ENCODE data around the gene DLG2.
A peak's percentile ranks its signal among the peaks of the same experiment; 100 is the strongest.

The DLG2 gene

GRCh38 chr11:84607975-84608836 lies 1018.9 kb downstream of the DLG2 start:
- no peak for DNase-seq

GRCh38 chr11:84594602-84595001 lies 1032.5 kb downstream of the DLG2 start:
- DNase-seq = no peak

- no peak for DNase-seq
These were observed 1037.0 kb downstream of the DLG2 start for GRCh38 chr11:84590106-84590505.

GRCh38 chr11:84588131-84588829 lies 1038.9 kb downstream of the DLG2 start:
- DNase-seq = no peak

- DNase-seq = no peak
These were observed 1044.0 kb downstream of the DLG2 start for GRCh38 chr11:84583106-84583505.

GRCh38 chr11:84581083-84581482 lies 1046.1 kb downstream of the DLG2 start:
- DNase-seq = no peak

GRCh38 chr11:84580428-84580827 lies 1046.7 kb downstream of the DLG2 start:
- DNase-seq = no peak

- DNase-seq = no peak
These were observed 1053.3 kb downstream of the DLG2 start for GRCh38 chr11:84573868-84574267.

GRCh38 chr11:84566671-84567070 lies 1060.5 kb downstream of the DLG2 start:
- DNase-seq = no peak

- DNase-seq = no peak
These were observed 1062.3 kb downstream of the DLG2 start for GRCh38 chr11:84564867-84565184.

- peak; percentile 16 for DNase-seq
These were observed 1062.8 kb downstream of the DLG2 start for GRCh38 chr11:84564180-84564866.

- DNase-seq = no peak
These were observed 1063.8 kb downstream of the DLG2 start for GRCh38 chr11:84563356-84563755.

GRCh38 chr11:84560206-84560605 lies 1066.9 kb downstream of the DLG2 start:
- no peak for DNase-seq

- peak; percentile 9 for DNase-seq
These were observed 1068.8 kb downstream of the DLG2 start for GRCh38 chr11:84558085-84558905.

- DNase-seq = no peak
These were observed 1074.4 kb downstream of the DLG2 start for GRCh38 chr11:84552791-84553190.

GRCh38 chr11:84549217-84549616 lies 1077.9 kb downstream of the DLG2 start:
- peak; percentile 67 for DNase-seq

GRCh38 chr11:84544566-84544965 lies 1082.6 kb downstream of the DLG2 start:
- no peak for DNase-seq

- no peak for DNase-seq
These were observed 1083.6 kb downstream of the DLG2 start for GRCh38 chr11:84543367-84544159.

GRCh38 chr11:84541731-84542340 lies 1085.3 kb downstream of the DLG2 start:
- no peak for DNase-seq

GRCh38 chr11:84536456-84536855 lies 1090.7 kb downstream of the DLG2 start:
- DNase-seq = no peak

GRCh38 chr11:84532364-84532763 lies 1094.8 kb downstream of the DLG2 start:
- no peak for DNase-seq

- DNase-seq = no peak
These were observed 1100.9 kb downstream of the DLG2 start for GRCh38 chr11:84526250-84526649.

Data from MV-4-11 (cell line).